ENCODE measurements around the gene ABLIM1. TPM values are rescaled to one million over a fixed set of nuclear protein-coding genes. Genes with fewer than 3 reads are reported as not detected.

Gene ABLIM1
- total RNA-seq, 4 donors from 2014 or later = 84.7 to 203 (median 150) TPM

GRCh38 chr10:114472877-114473253, 185.2 kb downstream of the ABLIM1 start:
- in situ Hi-C loops (cut with MboI; ENCODE audit: low sequenced_read_pairs in 4 of 4) = loop anchor here in 3 of 4 donors (5.0 to 25.0 kb wide), 5 partner anchors 74 to 664 kb away; no protein-coding TSS in a partner anchor
- peaks cover 0 to 3% of the 10 kb centered on the region in 2 donors for H3K36me3 ChIP-seq
- H3K27ac ChIP-seq = peak overlapping the region; percentile 68 to 80 (median 76)
- no peak overlapping the region for H3K4me3 ChIP-seq
- H3K4me1 ChIP-seq = peaks cover 16 to 42% of the 10 kb centered on the region in 2 donors
- TF ChIP-seq POLR2A (IDR thresholded peaks at IDR 0.05) = no peak
- TF ChIP-seq CTCF (IDR thresholded peaks at IDR 0.05 in 4 of 5, conservative IDR thresholded peaks at IDR 0.05 in 1 of 5) = no peak
- no peak for DNase-seq
- intact Hi-C loops (cut with DNase I; ENCODE audit: low total_unique reads) = loop anchor here (2.0 to 10.0 kb wide), 4 partner anchors 159 to 652 kb away; no protein-coding TSS in a partner anchor
- ATAC-seq = no peak
- H3K9me3 ChIP-seq = no peaks in the 10 kb centered on the region
- H3K27me3 ChIP-seq = no peaks in the 10 kb centered on the region

GRCh38 chr10:114471906-114472876, 185.9 kb downstream of the ABLIM1 start:
- peak overlapping the region; percentile 68 to 80 (median 76) for H3K27ac ChIP-seq
- H3K27me3 ChIP-seq = no peaks in the 10 kb centered on the region
- no peak overlapping the region for H3K4me3 ChIP-seq
- peak; percentile 13 to 49 for DNase-seq
- in situ Hi-C loops (cut with MboI; ENCODE audit: low sequenced_read_pairs in 4 of 4) (loop anchor here in 3 of 4 donors (5.0 to 25.0 kb wide), 5 partner anchors 75 to 665 kb away; no protein-coding TSS in a partner anchor), intact Hi-C loops (cut with DNase I; ENCODE audit: low total_unique reads) (loop anchor here (1.0 to 10.0 kb wide), 6 partner anchors 76 to 653 kb away; partner anchors contain the start of gene FHIP2A)
- ATAC-seq = peak; percentile 71 to 80
- TF ChIP-seq CTCF (IDR thresholded peaks at IDR 0.05 in 4 of 5, conservative IDR thresholded peaks at IDR 0.05 in 1 of 5) = peak in 1 of 5 experiments; percentile 4
- no peak for TF ChIP-seq POLR2A (IDR thresholded peaks at IDR 0.05)
- H3K4me1 ChIP-seq = peaks cover 16 to 39% of the 10 kb centered on the region in 2 donors
- no peaks in the 10 kb centered on the region for H3K9me3 ChIP-seq
- peaks cover 0 to 3% of the 10 kb centered on the region in 2 donors for H3K36me3 ChIP-seq

- in situ Hi-C loops (cut with MboI; ENCODE audit: low sequenced_read_pairs in 4 of 4) (loop anchor here in 3 of 4 donors (5.0 to 25.0 kb wide), 5 partner anchors 76 to 666 kb away; no protein-coding TSS in a partner anchor), intact Hi-C loops (cut with DNase I; ENCODE audit: low total_unique reads) (loop anchor here (1.0 to 10.0 kb wide), 5 partner anchors 77 to 654 kb away; partner anchors contain the start of gene FHIP2A)
- Histone ChIP-seq H3K4me3 (no peak overlapping the region), H3K4me1 (peaks cover 13 to 34% of the 10 kb centered on the region in 2 donors), H3K27me3 (no peaks in the 10 kb centered on the region), H3K36me3 (peaks cover 0 to 3% of the 10 kb centered on the region in 2 donors), H3K27ac (peak overlapping the region; percentile 68 to 80 (median 76)), H3K9me3 (no peaks in the 10 kb centered on the region)
- peak; percentile 85 to 86 for ATAC-seq
- TF ChIP-seq POLR2A (IDR thresholded peaks at IDR 0.05) = no peak
- TF ChIP-seq CTCF (IDR thresholded peaks at IDR 0.05 in 4 of 5, conservative IDR thresholded peaks at IDR 0.05 in 1 of 5) = peak; percentile 66 to 93 (median 77)
- DNase-seq = peak; percentile 31 to 55
These were observed 186.8 kb downstream of the ABLIM1 start for GRCh38 chr10:114470956-114471905.

- H3K4me1 ChIP-seq = peaks cover 13 to 28% of the 10 kb centered on the region in 2 donors
- peaks cover 0 to 8% of the 10 kb centered on the region in 2 donors for H3K36me3 ChIP-seq
- TF ChIP-seq POLR2A (IDR thresholded peaks at IDR 0.05) (no peak), CTCF (IDR thresholded peaks at IDR 0.05 in 4 of 5, conservative IDR thresholded peaks at IDR 0.05 in 1 of 5) (no peak)
These were observed 187.7 kb downstream of the ABLIM1 start for GRCh38 chr10:114470361-114470760.

More at GRCh38 chr10:114470361-114470760, 187.7 kb downstream of the ABLIM1 start:
- no peak for ATAC-seq
- intact Hi-C loops (cut with DNase I; ENCODE audit: low total_unique reads) (loop anchor here (2.0 to 10.0 kb wide), 4 partner anchors 162 to 654 kb away; partner anchors contain the start of gene FHIP2A), in situ Hi-C loops (cut with MboI; ENCODE audit: low sequenced_read_pairs in 4 of 4) (loop anchor here in 3 of 4 donors (5.0 to 25.0 kb wide), 5 partner anchors 77 to 667 kb away; no protein-coding TSS in a partner anchor)
- no peak overlapping the region for H3K27ac ChIP-seq
- DNase-seq = no peak
- H3K9me3 ChIP-seq = no peaks in the 10 kb centered on the region
- no peaks in the 10 kb centered on the region for H3K27me3 ChIP-seq
- H3K4me3 ChIP-seq = no peak overlapping the region
